GM19328 (cell line): ENCODE data around the gene POLG.

Source experiments
- ATAC-seq: cut with Tn5 transposase; IDR thresholded peaks from one replicate; pipeline ENCODE4 v1.9.1; 2021; ENCODE audit warnings: mild to moderate bottlenecking, moderate library complexity; ENCODE audit not compliant: unreplicated experiment

The POLG gene

GRCh38 chr15:89334510-89335297 is at the start of gene POLG:
POLG (minus strand) TSS chr15:89334824; CDS start chr15:89333754, 1,070 bp downstream.
- peak; percentile 82 for ATAC-seq

GRCh38 chr15:89384176-89384604 is 49.6 kb upstream of the POLG start:
- no peak for ATAC-seq

GRCh38 chr15:89383365-89384175 is 48.9 kb upstream of the POLG start:
- ATAC-seq: no peak

- ATAC-seq: no peak
These were observed 47.5 kb upstream of the POLG start for GRCh38 chr15:89381888-89382686.

- no peak for ATAC-seq
These were observed 46.7 kb upstream of the POLG start for GRCh38 chr15:89381331-89381730.

GRCh38 chr15:89379818-89380217 is 45.2 kb upstream of the POLG start:
- no peak for ATAC-seq

GRCh38 chr15:89379251-89379695 is 44.6 kb upstream of the POLG start:
- ATAC-seq: no peak

GRCh38 chr15:89378296-89379151 is 43.9 kb upstream of the POLG start:
- ATAC-seq: no peak

- ATAC-seq: no peak
These were observed 43.2 kb upstream of the POLG start for GRCh38 chr15:89377842-89378295.

- ATAC-seq: no peak
These were observed 42.6 kb upstream of the POLG start for GRCh38 chr15:89377024-89377841.

GRCh38 chr15:89376388-89376787 is 41.8 kb upstream of the POLG start:
- no peak for ATAC-seq

GRCh38 chr15:89375093-89376005 is 40.7 kb upstream of the POLG start:
- no peak for ATAC-seq

GRCh38 chr15:89374086-89374981 is 39.7 kb upstream of the POLG start:
- ATAC-seq: no peak

- ATAC-seq: no peak
These were observed 37.7 kb upstream of the POLG start for GRCh38 chr15:89372069-89372935.

- no peak for ATAC-seq
These were observed 36.8 kb upstream of the POLG start for GRCh38 chr15:89371228-89372044.

GRCh38 chr15:89370978-89371227 is 36.3 kb upstream of the POLG start:
- ATAC-seq: no peak
